Vagina (tissue), 2 donors: ENCODE data around the gene SBSN. TPM values are rescaled to one million over a fixed set of nuclear protein-coding genes. Genes with fewer than 3 reads are reported as not detected.
A peak's percentile ranks its signal among the peaks of the same experiment; 100 is the strongest.

Experiments
- DNase-seq, 2 donors: peaks; one replicate each; pipeline ENCODE4 v3.0.0-alpha.2; 2017; ENCODE audit errors: extremely low spot score in 2 of 2
- H3K27ac ChIP-seq: fragments of 200-600 bp; sonication (generic); one replicate; pipeline ENCODE4 v1.5.1; 2019
- H3K27me3 ChIP-seq: fragments of 200-600 bp; sonication (generic); one replicate; pipeline ENCODE4 v1.5.1; 2019
- H3K36me3 ChIP-seq, 2 donors: fragments of 200-600 bp; sonication (generic); one replicate each; pipeline ENCODE4 v1.5.1; 2017 to 2019
- H3K4me1 ChIP-seq: fragments of 200-600 bp; sonication (generic); one replicate; pipeline ENCODE4 v1.5.1; 2019
- H3K4me3 ChIP-seq, 2 donors: fragments of 200-600 bp; sonication (generic); 1 replicate in 1 of 2; 2 replicates in 1 of 2; pipeline ENCODE4 v1.5.1; 2016 to 2019
- H3K9me3 ChIP-seq: fragments of 200-600 bp; sonication (generic); one replicate; pipeline ENCODE4 v1.5.1; 2019
- CTCF ChIP-seq, 3 experiments: fragments of 450-650 bp in 2 of 3; fragments of 200-600 bp in 1 of 3; sonication (generic) in 1 of 3; IDR thresholded peaks; one replicate each; pipeline ENCODE4 v1.5.1; 2017 to 2019; ENCODE audit warnings: antibody characterized with exemption in 3 of 3, mild to moderate bottlenecking in 2 of 3, moderate library complexity in 2 of 3
- POLR2A ChIP-seq, 2 donors: fragments of 450-650 bp; IDR thresholded peaks; one replicate each; pipeline ENCODE4 v1.6.1; 2017; ENCODE audit warnings: antibody characterized with exemption in 2 of 2, mild to moderate bottlenecking in 2 of 2, moderate library complexity in 2 of 2
- POLR2AphosphoS5 ChIP-seq, 2 donors: sonication (generic); formaldehyde crosslinking; IDR thresholded peaks; one replicate each; pipeline ENCODE4 v1.9.0; 2017; ENCODE audit warnings: antibody characterized with exemption in 2 of 2, mild to moderate bottlenecking in 2 of 2, low read depth in 1 of 2; ENCODE audit not compliant: insufficient read depth in 1 of 2
- intact Hi-C: fragments of 100-400 bp; cut with DNase I; formaldehyde crosslinking; loops from one replicate; pipeline ENCODE4 v1.15.1; 2023
- total RNA-seq: library from RNA; depleted of rRNA; stranded (reverse); fragments of >200 nt; gene quantifications from one replicate; pipeline ENCODE4 v1.2.3, GENCODE V29; 2016

SBSN gene
- total RNA-seq, 1 donor from 2014 or later: 162 TPM

GRCh38 chr19:35524181-35524837, 3.8 kb downstream of the SBSN start:
- Histone ChIP-seq H3K4me3 (no peak overlapping the region), H3K27ac (no peak overlapping the region)
- DNase-seq: no peak

GRCh38 chr19:35522745-35523327, 5.3 kb downstream of the SBSN start:
- Histone ChIP-seq H3K4me3 (no peak overlapping the region), H3K4me1 (peaks cover 17% of the 10 kb centered on the region), H3K9me3 (no peaks in the 10 kb centered on the region), H3K27ac (no peak overlapping the region), H3K27me3 (no peaks in the 10 kb centered on the region), H3K36me3 (no peaks in the 10 kb centered on the region)
- DNase-seq: no peak
- intact Hi-C loops: no loop called here
- TF ChIP-seq CTCF (IDR thresholded peaks at IDR 0.05): no peak
- TF ChIP-seq POLR2AphosphoS5 (IDR thresholded peaks at IDR 0.05; ENCODE audit: insufficient read depth in 1 of 2, low read depth in 1 of 2): no peak
- no peak for TF ChIP-seq POLR2A (IDR thresholded peaks at IDR 0.05)

More at GRCh38 chr19:35524181-35524837, 3.8 kb downstream of the SBSN start:
- Histone ChIP-seq H3K27me3 (no peaks in the 10 kb centered on the region), H3K9me3 (no peaks in the 10 kb centered on the region), H3K36me3 (no peaks in the 10 kb centered on the region), H3K4me1 (peaks cover 2% of the 10 kb centered on the region)
- intact Hi-C loops: no loop called here
- TF ChIP-seq POLR2AphosphoS5 (IDR thresholded peaks at IDR 0.05; ENCODE audit: insufficient read depth in 1 of 2, low read depth in 1 of 2): no peak
- no peak for TF ChIP-seq POLR2A (IDR thresholded peaks at IDR 0.05)
- no peak for TF ChIP-seq CTCF (IDR thresholded peaks at IDR 0.05)

GRCh38 chr19:35521124-35521743, 6.9 kb downstream of the SBSN start:
- Histone ChIP-seq H3K36me3 (no peaks in the 10 kb centered on the region), H3K4me3 (no peak overlapping the region), H3K27me3 (no peaks in the 10 kb centered on the region), H3K4me1 (peaks cover 17% of the 10 kb centered on the region), H3K27ac (no peak overlapping the region), H3K9me3 (no peaks in the 10 kb centered on the region)
- no peak for DNase-seq
- TF ChIP-seq CTCF (IDR thresholded peaks at IDR 0.05) (no peak), POLR2A (IDR thresholded peaks at IDR 0.05) (no peak), POLR2AphosphoS5 (IDR thresholded peaks at IDR 0.05; ENCODE audit: insufficient read depth in 1 of 2, low read depth in 1 of 2) (no peak)
- intact Hi-C loops: no loop called here

- no peaks in the 10 kb centered on the region for H3K27me3 ChIP-seq
- H3K9me3 ChIP-seq: no peaks in the 10 kb centered on the region
- no peak overlapping the region for H3K27ac ChIP-seq
These were observed 8.8 kb downstream of the SBSN start for GRCh38 chr19:35519291-35519690.

GRCh38 chr19:35518313-35518712, 9.8 kb downstream of the SBSN start:
- no peak for DNase-seq
- intact Hi-C loops: no loop called here
- no peaks in the 10 kb centered on the region for H3K36me3 ChIP-seq
- TF ChIP-seq POLR2A (IDR thresholded peaks at IDR 0.05) (no peak), POLR2AphosphoS5 (IDR thresholded peaks at IDR 0.05; ENCODE audit: insufficient read depth in 1 of 2, low read depth in 1 of 2) (peak in 1 of 2 donors; percentile 45)
- no peaks in the 10 kb centered on the region for H3K9me3 ChIP-seq
- H3K4me3 ChIP-seq: no peak overlapping the region
- H3K4me1 ChIP-seq: peaks cover 27% of the 10 kb centered on the region
- no peaks in the 10 kb centered on the region for H3K27me3 ChIP-seq
- no peak overlapping the region for H3K27ac ChIP-seq

More at GRCh38 chr19:35519291-35519690, 8.8 kb downstream of the SBSN start:
- TF ChIP-seq POLR2A (IDR thresholded peaks at IDR 0.05): no peak
- TF ChIP-seq POLR2AphosphoS5 (IDR thresholded peaks at IDR 0.05; ENCODE audit: insufficient read depth in 1 of 2, low read depth in 1 of 2): peak in 1 of 2 donors; percentile 45
- intact Hi-C loops: no loop called here
- Histone ChIP-seq H3K4me1 (peaks cover 20% of the 10 kb centered on the region), H3K4me3 (no peak overlapping the region), H3K36me3 (no peaks in the 10 kb centered on the region)
- DNase-seq: no peak
